Pancreas (tissue), 10 donors: ENCODE results near the gene TNFRSF21. TPM values are rescaled to one million over a fixed set of nuclear protein-coding genes. Genes with fewer than 3 reads are reported as not detected.

Experiments
- ATAC-seq, 4 donors: fragments of 200-7000 bp; cut with Tn5 transposase; one replicate each; pipeline versions ENCODE4 v1.8.0 to v1.9.1; 2020; ENCODE audit warnings: mild to moderate bottlenecking in 4 of 4, moderate library complexity in 4 of 4
- DNase-seq, 6 donors: peaks; one replicate each; pipeline ENCODE4 v3.0.0-alpha.2; 2020
- FAIRE-seq: peaks from 2 replicates; lab custom pipeline; 2012; peaks lifted over from hg19 to GRCh38; lab: Jason Lieb, UNC
- H3K27ac ChIP-seq, 4 donors: fragments of 200-600 bp; sonication (generic); 1 replicate in 3 of 4; 2 replicates in 1 of 4; pipeline versions ENCODE4 v1.5.0 to v1.8.0; 2020
- H3K27me3 ChIP-seq, 4 donors: fragments of 200-600 bp; one replicate each; pipeline ENCODE4 v1.8.0; 2021
- H3K36me3 ChIP-seq, 3 donors: fragments of 200-600 bp; sonication (generic) in 1 of 3; one replicate each; pipeline versions ENCODE4 v1.5.0 to v1.8.0; 2020 to 2021
- H3K4me1 ChIP-seq, 3 donors: fragments of 200-600 bp; one replicate each; pipeline ENCODE4 v1.8.0; 2021
- H3K4me3 ChIP-seq, 4 donors: fragments of 200-600 bp; sonication (generic) in 2 of 4; one replicate each; pipeline versions ENCODE4 v1.5.0 to v1.8.0; 2020 to 2021
- H3K9me3 ChIP-seq, 4 donors: fragments of 200-600 bp; one replicate each; pipeline ENCODE4 v1.8.0; 2021
- CTCF ChIP-seq, 4 donors: fragments of 200-600 bp; sonication (generic) in 3 of 4; IDR thresholded peaks; one replicate each; pipeline versions ENCODE4 v1.5.0 to v1.8.0; 2021; ENCODE audit warnings: antibody characterized with exemption in 4 of 4
- WGBS, 2 donors: extraction: QIAGEN DNeasy Blood & Tissue Kit; methylation state at CpG; one replicate each; pipeline ENCODE4 v1.1.7; 2013; 5-methylcytosine and 5-hydroxymethylcytosine counted together
- intact Hi-C, 3 donors: fragments of 100-400 bp; cut with DNase I; formaldehyde crosslinking; loops; one replicate each; pipeline versions ENCODE4 v1.11.1 to v1.14.2; 2022
- polyA plus RNA-seq, 2 donors: library from polyadenylated mRNA; stranded (reverse); fragments of 200-250 nt; gene quantifications; one replicate each; pipeline ENCODE4 v1.2.3, GENCODE V29; 2013
- total RNA-seq, 6 donors: library from RNA; stranded (reverse); fragmentation: NEBNext Ultra II Directional in 4 of 6; extraction: Animal tissue kit (Norgen Biotek cat#: 25700) in 4 of 6; gene quantifications; one replicate each; pipeline versions ENCODE4 v1.2.1 to v1.2.4, GENCODE V29; 2021 to 2023
- donor health status: healthy with polysubstance abuse.
- donor health status: DM: no; HTN: no; CAD: no; lungs with moderate emphysema.
- donor health status: DM: no; HTN: no; CAD: no.
- donor health status: control.
- donor health status: control.
- donor health status: Bipolar disorder and iron deficiency.
- donor health status: DM: yes; HTN: yes; CAD: no.
- donor health status: DM: no; HTN: no; CAD: no.
- donor health status: DM: no; HTN: no; CAD: no.
- donor health status: DM: yes; HTN: yes; CAD: no.

The TNFRSF21 gene
- total and polyA plus RNA-seq, 8 donors, result 9.7 to 50.1 (median 15.8) TPM

- no peaks in the 10 kb centered on the region for H3K27me3 ChIP-seq
Measured at GRCh38 chr6:47294990-47295389, 14.7 kb downstream of the TNFRSF21 start.

GRCh38 chr6:47292944-47293343, 16.8 kb downstream of the TNFRSF21 start:
- no peak for ATAC-seq
- FAIRE-seq, result no peak
- TF ChIP-seq CTCF (IDR thresholded peaks at IDR 0.05), result no peak
- no peaks in the 10 kb centered on the region for H3K9me3 ChIP-seq
- WGBS, 2 donors, result 44 to 65% methylated on average over 2 of the region's 2 CpGs
- no peaks in the 10 kb centered on the region for H3K4me1 ChIP-seq
- H3K27ac ChIP-seq, result no peak overlapping the region
- DNase-seq, result no peak
- intact Hi-C loops, result no loop called here
- no peaks in the 10 kb centered on the region for H3K27me3 ChIP-seq
- H3K36me3 ChIP-seq, result no peaks in the 10 kb centered on the region
- no peak overlapping the region for H3K4me3 ChIP-seq

More at GRCh38 chr6:47294990-47295389, 14.7 kb downstream of the TNFRSF21 start:
- Histone ChIP-seq H3K36me3 (no peaks in the 10 kb centered on the region), H3K27ac (no peak overlapping the region), H3K9me3 (no peaks in the 10 kb centered on the region), H3K4me1 (no peaks in the 10 kb centered on the region), H3K4me3 (no peak overlapping the region)
- FAIRE-seq (no peak), ATAC-seq (no peak), DNase-seq (no peak)
- 89 to 91% methylated on average over 4 of the region's 4 CpGs for whole genome bisulfite sequencing, 2 donors
- TF ChIP-seq CTCF (IDR thresholded peaks at IDR 0.05), result no peak
- intact Hi-C loops, result no loop called here

- H3K36me3 ChIP-seq, result no peaks in the 10 kb centered on the region
- ATAC-seq (no peak), DNase-seq (no peak), FAIRE-seq (no peak)
- WGBS, 2 donors, result 92% methylated on average over 4 of the region's 4 CpGs
- H3K27me3 ChIP-seq, result no peaks in the 10 kb centered on the region
- H3K9me3 ChIP-seq, result no peaks in the 10 kb centered on the region
- H3K4me3 ChIP-seq, result no peak overlapping the region
- no peak overlapping the region for H3K27ac ChIP-seq
- intact Hi-C loops, result no loop called here
- no peak for TF ChIP-seq CTCF (IDR thresholded peaks at IDR 0.05)
- no peaks in the 10 kb centered on the region for H3K4me1 ChIP-seq
Measured at GRCh38 chr6:47292027-47292426, 17.7 kb downstream of the TNFRSF21 start.

- ATAC-seq (no peak), FAIRE-seq (no peak), DNase-seq (no peak)
- intact Hi-C loops, result no loop called here
- Histone ChIP-seq H3K27me3 (no peaks in the 10 kb centered on the region), H3K4me3 (no peak overlapping the region), H3K4me1 (no peaks in the 10 kb centered on the region), H3K9me3 (no peaks in the 10 kb centered on the region), H3K27ac (no peak overlapping the region), H3K36me3 (peaks cover 0 to 3% (median 0%) of the 10 kb centered on the region in 3 donors)
- TF ChIP-seq CTCF (IDR thresholded peaks at IDR 0.05), result no peak
- 92% methylated on average over 7 of the region's 7 CpGs for WGBS, 2 donors
Measured at GRCh38 chr6:47290124-47290834, 19.4 kb downstream of the TNFRSF21 start.
